Measurements from ENCODE around the gene PXN.

DNA sequence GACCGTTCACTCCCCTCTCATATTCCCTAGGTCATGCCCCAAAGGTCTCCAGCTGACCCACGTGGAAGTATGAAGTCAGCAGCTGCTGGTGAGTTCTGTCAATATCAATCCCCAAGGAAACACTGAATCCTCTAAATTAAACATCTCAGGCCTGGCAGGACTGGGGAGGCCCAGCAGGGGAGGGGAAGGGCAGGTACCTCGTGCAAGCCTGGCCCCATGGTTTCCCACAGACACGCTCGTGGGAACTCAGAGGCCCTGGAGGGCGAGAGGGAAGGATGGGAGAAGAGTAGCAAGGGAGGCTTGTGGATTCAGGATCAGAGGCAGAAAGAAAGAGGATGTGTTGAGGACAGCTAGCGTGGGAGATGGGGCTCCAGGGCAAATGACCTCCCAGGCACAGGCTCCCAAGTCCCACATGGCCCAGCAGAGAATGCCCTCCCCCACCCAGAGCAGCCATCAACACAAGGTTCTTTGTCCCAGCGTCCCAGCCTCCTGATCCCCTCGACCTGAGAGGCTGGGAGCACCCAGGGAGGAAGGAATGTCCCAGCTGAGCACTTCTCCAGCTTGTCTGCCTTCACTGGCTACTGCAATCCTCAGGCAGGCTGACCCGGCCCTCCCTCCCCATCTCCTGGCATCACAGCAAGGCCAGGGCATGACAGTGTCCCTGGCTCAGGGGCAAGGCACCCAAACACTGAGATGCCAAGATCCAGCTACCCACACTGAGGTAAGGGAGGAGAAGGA, 44.5 kb downstream of the PXN start:
- TF ChIP-seq, protein P1, sequence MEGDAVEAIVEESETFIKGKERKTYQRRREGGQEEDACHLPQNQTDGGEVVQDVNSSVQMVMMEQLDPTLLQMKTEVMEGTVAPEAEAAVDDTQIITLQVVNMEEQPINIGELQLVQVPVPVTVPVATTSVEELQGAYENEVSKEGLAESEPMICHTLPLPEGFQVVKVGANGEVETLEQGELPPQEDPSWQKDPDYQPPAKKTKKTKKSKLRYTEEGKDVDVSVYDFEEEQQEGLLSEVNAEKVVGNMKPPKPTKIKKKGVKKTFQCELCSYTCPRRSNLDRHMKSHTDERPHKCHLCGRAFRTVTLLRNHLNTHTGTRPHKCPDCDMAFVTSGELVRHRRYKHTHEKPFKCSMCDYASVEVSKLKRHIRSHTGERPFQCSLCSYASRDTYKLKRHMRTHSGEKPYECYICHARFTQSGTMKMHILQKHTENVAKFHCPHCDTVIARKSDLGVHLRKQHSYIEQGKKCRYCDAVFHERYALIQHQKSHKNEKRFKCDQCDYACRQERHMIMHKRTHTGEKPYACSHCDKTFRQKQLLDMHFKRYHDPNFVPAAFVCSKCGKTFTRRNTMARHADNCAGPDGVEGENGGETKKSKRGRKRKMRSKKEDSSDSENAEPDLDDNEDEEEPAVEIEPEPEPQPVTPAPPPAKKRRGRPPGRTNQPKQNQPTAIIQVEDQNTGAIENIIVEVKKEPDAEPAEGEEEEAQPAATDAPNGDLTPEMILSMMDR (IDR thresholded peaks at IDR 0.05 in 8 of 11, conservative IDR thresholded peaks at IDR 0.05 in 3 of 11) = no peak
- TF ChIP-seq POLR2A (IDR thresholded peaks at IDR 0.05) = no peak
